ENCODE measurements around the gene COMMD10. TPM values are rescaled to one million over a fixed set of nuclear protein-coding genes. Genes with fewer than 3 reads are reported as not detected.

Gene COMMD10
- total RNA-seq, 1 donor from 2014 or later: 30.3 TPM

DNA sequence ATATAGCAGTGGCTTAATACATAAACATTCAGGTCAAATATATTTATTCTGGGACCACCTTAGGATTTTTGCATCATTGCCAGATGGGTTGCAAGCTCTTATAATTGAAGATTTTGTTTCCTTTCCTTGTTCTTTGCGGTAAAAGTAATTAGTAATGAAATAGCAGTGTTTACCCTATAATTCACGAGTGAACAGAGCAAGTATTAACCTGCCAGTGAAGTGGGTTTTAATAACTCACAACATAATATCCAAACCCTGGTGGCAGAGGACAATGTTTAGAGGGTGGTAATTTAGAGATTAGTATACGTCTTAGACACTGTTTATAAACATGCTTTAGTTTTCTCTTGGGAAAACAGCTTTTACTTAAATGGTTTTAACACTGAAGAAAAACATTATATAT, 40.8 kb upstream of the COMMD10 start:
- DNase-seq (ENCODE audit: low read depth) (no peak), FAIRE-seq (no peak)
- Histone ChIP-seq H3K36me3 (ENCODE audit: control insufficient read depth, insufficient read depth, low read length) (no peaks in the 10 kb centered on the region), H3K27me3 (ENCODE audit: control insufficient read depth, insufficient read depth, low read length) (no peaks in the 10 kb centered on the region), H3K4me3 (ENCODE audit: low read depth, low read length) (no peak overlapping the region)
- TF ChIP-seq, protein P1, sequence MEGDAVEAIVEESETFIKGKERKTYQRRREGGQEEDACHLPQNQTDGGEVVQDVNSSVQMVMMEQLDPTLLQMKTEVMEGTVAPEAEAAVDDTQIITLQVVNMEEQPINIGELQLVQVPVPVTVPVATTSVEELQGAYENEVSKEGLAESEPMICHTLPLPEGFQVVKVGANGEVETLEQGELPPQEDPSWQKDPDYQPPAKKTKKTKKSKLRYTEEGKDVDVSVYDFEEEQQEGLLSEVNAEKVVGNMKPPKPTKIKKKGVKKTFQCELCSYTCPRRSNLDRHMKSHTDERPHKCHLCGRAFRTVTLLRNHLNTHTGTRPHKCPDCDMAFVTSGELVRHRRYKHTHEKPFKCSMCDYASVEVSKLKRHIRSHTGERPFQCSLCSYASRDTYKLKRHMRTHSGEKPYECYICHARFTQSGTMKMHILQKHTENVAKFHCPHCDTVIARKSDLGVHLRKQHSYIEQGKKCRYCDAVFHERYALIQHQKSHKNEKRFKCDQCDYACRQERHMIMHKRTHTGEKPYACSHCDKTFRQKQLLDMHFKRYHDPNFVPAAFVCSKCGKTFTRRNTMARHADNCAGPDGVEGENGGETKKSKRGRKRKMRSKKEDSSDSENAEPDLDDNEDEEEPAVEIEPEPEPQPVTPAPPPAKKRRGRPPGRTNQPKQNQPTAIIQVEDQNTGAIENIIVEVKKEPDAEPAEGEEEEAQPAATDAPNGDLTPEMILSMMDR (IDR thresholded peaks at IDR 0.05; ENCODE audit: insufficient read depth, low read length, severe bottlenecking): no peak

DNA sequence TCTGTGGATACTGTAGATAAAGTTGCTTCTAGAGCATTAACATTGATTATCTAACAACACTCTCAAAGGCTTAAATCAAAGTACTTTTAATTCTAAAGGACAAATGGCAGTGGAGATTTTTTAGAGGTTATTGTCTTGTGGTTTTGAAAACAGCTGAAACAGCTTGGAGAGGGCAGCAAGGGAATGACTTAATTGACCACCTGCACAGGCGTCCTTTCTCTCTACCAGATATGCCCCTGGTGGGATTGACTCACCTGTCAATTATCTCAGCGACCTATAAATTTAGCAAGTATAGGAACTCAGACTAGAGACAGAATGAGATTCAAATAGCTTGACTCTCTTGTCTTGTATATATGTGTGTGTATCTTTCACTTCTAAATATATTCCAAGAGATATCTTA, 39.0 kb upstream of the COMMD10 start:
- Histone ChIP-seq H3K4me3 (ENCODE audit: low read depth, low read length) (no peak overlapping the region), H3K27me3 (ENCODE audit: control insufficient read depth, insufficient read depth, low read length) (no peaks in the 10 kb centered on the region), H3K36me3 (ENCODE audit: control insufficient read depth, insufficient read depth, low read length) (no peaks in the 10 kb centered on the region)
- TF ChIP-seq, protein P1 (IDR thresholded peaks at IDR 0.05; ENCODE audit: insufficient read depth, low read length, severe bottlenecking): no peak
- DNase-seq (ENCODE audit: low read depth) (no peak), FAIRE-seq (no peak)

DNA sequence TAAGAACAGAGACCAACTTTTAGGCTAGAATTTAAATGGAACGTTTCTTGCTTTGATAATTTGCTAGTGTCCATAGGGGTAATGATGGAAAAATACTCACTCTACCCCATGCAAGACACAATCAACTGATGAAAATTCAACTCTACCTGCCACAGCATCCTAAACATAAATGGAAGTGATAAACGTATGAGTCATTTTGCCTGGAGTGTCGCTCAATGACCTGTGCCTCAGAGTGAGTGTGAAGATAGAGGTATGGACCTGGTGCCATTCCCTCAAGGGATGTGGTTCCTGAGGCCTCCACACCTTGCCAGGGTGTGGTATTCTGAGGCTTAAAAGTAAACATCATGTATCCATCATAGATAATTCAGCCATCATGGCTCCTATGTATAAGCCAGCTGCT, 38.6 kb upstream of the COMMD10 start:
- H3K4me3 ChIP-seq (ENCODE audit: low read depth, low read length): no peak overlapping the region
- no peaks in the 10 kb centered on the region for H3K36me3 ChIP-seq (ENCODE audit: control insufficient read depth, insufficient read depth, low read length)
- TF ChIP-seq, protein P1 (IDR thresholded peaks at IDR 0.05; ENCODE audit: insufficient read depth, low read length, severe bottlenecking): no peak
- no peaks in the 10 kb centered on the region for H3K27me3 ChIP-seq (ENCODE audit: control insufficient read depth, insufficient read depth, low read length)
- peak; percentile 4 for DNase-seq (ENCODE audit: low read depth)
- FAIRE-seq: no peak

DNA sequence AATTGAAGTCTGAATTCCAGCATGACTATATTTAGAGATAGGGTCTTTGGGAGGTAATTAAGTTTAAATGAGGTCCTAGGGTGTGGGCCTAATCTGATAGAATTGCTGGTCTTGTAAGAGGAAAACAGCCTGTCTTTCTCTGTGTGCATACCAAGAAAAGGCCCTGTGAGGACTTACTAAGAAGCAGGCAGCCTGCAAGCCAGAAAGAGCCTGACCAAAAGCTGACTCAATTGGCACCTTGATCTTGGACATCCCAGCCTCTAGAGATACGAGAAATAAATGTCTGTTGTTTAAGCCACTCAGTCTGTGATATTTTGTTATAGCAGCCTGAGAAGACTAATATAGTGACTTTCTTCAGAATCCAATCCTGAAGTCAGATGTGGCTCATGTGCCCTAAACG, 38.0 kb upstream of the COMMD10 start:
- Histone ChIP-seq H3K36me3 (ENCODE audit: control insufficient read depth, insufficient read depth, low read length) (no peaks in the 10 kb centered on the region), H3K4me3 (ENCODE audit: low read depth, low read length) (no peak overlapping the region), H3K27me3 (ENCODE audit: control insufficient read depth, insufficient read depth, low read length) (no peaks in the 10 kb centered on the region)
- FAIRE-seq (no peak), DNase-seq (ENCODE audit: low read depth) (no peak)
- TF ChIP-seq, protein P1 (IDR thresholded peaks at IDR 0.05; ENCODE audit: insufficient read depth, low read length, severe bottlenecking): no peak

DNA sequence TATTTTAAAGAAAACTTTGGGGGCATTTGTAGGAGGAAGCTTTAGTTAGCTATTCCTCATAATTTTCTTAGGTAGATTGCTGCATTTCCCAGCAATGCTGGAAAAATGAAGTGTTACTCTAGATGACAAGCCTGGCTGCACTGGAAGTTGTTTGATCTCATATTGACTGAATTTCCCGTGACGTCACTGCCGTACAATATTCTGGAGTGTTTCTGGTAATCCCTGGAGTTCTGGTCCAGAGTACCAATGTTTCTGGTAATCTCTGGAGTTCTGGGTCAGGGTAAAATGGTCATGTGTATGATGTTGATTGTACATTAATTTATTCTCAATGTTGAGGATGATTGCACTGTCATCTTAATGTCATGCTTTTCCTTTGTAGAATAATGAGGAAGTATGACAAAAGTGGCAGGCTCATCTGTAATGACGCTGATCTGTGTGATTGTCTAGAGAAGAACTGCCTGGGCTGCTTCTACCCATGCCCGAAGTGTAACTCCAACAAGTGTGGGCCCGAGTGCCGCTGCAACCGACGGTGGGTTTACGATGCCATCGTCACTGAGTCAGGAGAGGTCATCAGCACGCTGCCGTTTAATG, 26.4 kb upstream of the COMMD10 start:
- no peak for FAIRE-seq

More for the DNA sequence above, 26.4 kb upstream of the COMMD10 start:
- H3K27me3 ChIP-seq (ENCODE audit: control insufficient read depth, insufficient read depth, low read length): no peaks in the 10 kb centered on the region
- no peak overlapping the region for H3K4me3 ChIP-seq (ENCODE audit: low read depth, low read length)
- TF ChIP-seq, protein P1 (IDR thresholded peaks at IDR 0.05; ENCODE audit: insufficient read depth, low read length, severe bottlenecking): no peak
- DNase-seq (ENCODE audit: low read depth): no peak
- no peaks in the 10 kb centered on the region for H3K36me3 ChIP-seq (ENCODE audit: control insufficient read depth, insufficient read depth, low read length)
